ENCODE results near the gene MPV17L2. TPM values are rescaled to one million over a fixed set of nuclear protein-coding genes. Genes with fewer than 3 reads are reported as not detected.

Gene MPV17L2
- total RNA-seq, 1 donor from 2014 or later, result 9.5 TPM

GRCh38 chr19:18223860-18224524 lies 31.0 kb downstream of the MPV17L2 start:
- H3K27me3 ChIP-seq, result peaks cover 13% of the 10 kb centered on the region
- no peak for DNase-seq (ENCODE audit: low spot score in 2 of 2)
- no peak overlapping the region for H3K27ac ChIP-seq
- peak overlapping the region; percentile 44 to 54 for H3K4me3 ChIP-seq
- no peak for TF ChIP-seq CTCF (IDR thresholded peaks at IDR 0.05)
- intact Hi-C loops (cut with DNase I), result loop anchor here (1.0 to 2.0 kb wide), 3 partner anchors 19 to 72 kb away; partner anchors contain the start of gene RAB3A
- no peaks in the 10 kb centered on the region for H3K9me3 ChIP-seq
- H3K36me3 ChIP-seq, result no peaks in the 10 kb centered on the region
- H3K4me1 ChIP-seq, result peaks cover 7 to 15% of the 10 kb centered on the region in 2 donors

- H3K27me3 ChIP-seq, result peaks cover 16% of the 10 kb centered on the region
- H3K9me3 ChIP-seq, result no peaks in the 10 kb centered on the region
- peaks cover 7 to 15% of the 10 kb centered on the region in 2 donors for H3K4me1 ChIP-seq
- TF ChIP-seq CTCF (IDR thresholded peaks at IDR 0.05), result no peak
- peak overlapping the region; percentile 44 to 54 for H3K4me3 ChIP-seq
- intact Hi-C loops (cut with DNase I), result loop anchor here (1.0 to 2.0 kb wide), 3 partner anchors 20 to 72 kb away; partner anchors contain the start of gene RAB3A
- H3K27ac ChIP-seq, result no peak overlapping the region
- DNase-seq (ENCODE audit: low spot score in 2 of 2), result peak; percentile 87 to 99
- H3K36me3 ChIP-seq, result no peaks in the 10 kb centered on the region
Observed at GRCh38 chr19:18224525-18225354, 31.7 kb downstream of the MPV17L2 start.

- no peaks in the 10 kb centered on the region for H3K9me3 ChIP-seq
- no peak overlapping the region for H3K27ac ChIP-seq
- H3K36me3 ChIP-seq, result no peaks in the 10 kb centered on the region
- DNase-seq (ENCODE audit: low spot score in 2 of 2), result no peak
- H3K4me3 ChIP-seq, result peak overlapping the region; percentile 44 to 54
- H3K27me3 ChIP-seq, result peaks cover 16% of the 10 kb centered on the region
- no peak for TF ChIP-seq CTCF (IDR thresholded peaks at IDR 0.05)
- peaks cover 7 to 15% of the 10 kb centered on the region in 2 donors for H3K4me1 ChIP-seq
- intact Hi-C loops (cut with DNase I), result loop anchor here (2.0 kb wide), 1 partner anchor 21 kb away; the partner anchor contains the start of gene RAB3A
Observed at GRCh38 chr19:18225355-18225701, 32.3 kb downstream of the MPV17L2 start.

GRCh38 chr19:18225702-18226468 lies 32.9 kb downstream of the MPV17L2 start, which contains the start of gene PDE4C:
PDE4C (minus strand) TSS chr19:18226438; CDS start chr19:18226415, 23 bp downstream.
- Histone ChIP-seq H3K4me3 (peak within 1 kb of the TSS in 1 of 2 donors; percentile 54), H3K27ac (no peak within 1 kb of the TSS), H3K36me3 (no peaks in the 10 kb centered on the region), H3K27me3 (peaks cover 16% of the 10 kb centered on the region), H3K4me1 (peaks cover 7 to 15% of the 10 kb centered on the region in 2 donors), H3K9me3 (no peaks in the 10 kb centered on the region)
- TF ChIP-seq CTCF (IDR thresholded peaks at IDR 0.05), result no peak
- no peak for DNase-seq (ENCODE audit: low spot score in 2 of 2)
- intact Hi-C loops (cut with DNase I), result loop anchor here (2.0 kb wide), 1 partner anchor 21 kb away; the partner anchor contains the start of gene RAB3A
